ENCODE data around the gene VPS18. TPM values are rescaled to one million over a fixed set of nuclear protein-coding genes. Genes with fewer than 3 reads are reported as not detected.

Gene VPS18
- total RNA-seq, 1 experiment from 2014 or later, result 13.2 TPM

GRCh38 chr15:40850576-40851112 is 43.6 kb upstream of the VPS18 start:
- Mint-ChIP-seq H3K36me3 (ENCODE audit: insufficient read depth, unreplicated experiment) (peaks cover 65% of the 10 kb centered on the region), H3K27ac (ENCODE audit: low read depth, unreplicated experiment) (no peak overlapping the region), H3K9me3 (ENCODE audit: unreplicated experiment) (no peaks in the 10 kb centered on the region), H3K4me1 (ENCODE audit: insufficient read depth, unreplicated experiment) (peaks cover 22% of the 10 kb centered on the region), H3K27me3 (ENCODE audit: insufficient read depth, unreplicated experiment) (no peaks in the 10 kb centered on the region), H3K4me3 (ENCODE audit: unreplicated experiment) (no peak overlapping the region)
- DNase-seq (ENCODE audit: unreplicated experiment), result no peak
- TF ChIP-seq CTCF (IDR thresholded peaks at IDR 0.05; ENCODE audit: unreplicated experiment), result no peak
- ChIA-PET POLR2A (interaction anchor here (0.5 kb wide), 1 partner anchor 44 kb away, joined by 3 read pairs; the partner anchor contains the start of gene VPS18), CTCF (interaction anchor here (0.5 to 9.3 kb wide), 9 partner anchors 8 to 252 kb away, joined by 3 to 130 read pairs (median 3); no protein-coding TSS in a partner anchor)
- intact Hi-C loops (cut with micrococcal nuclease), result no loop called here
- BruUV-seq (replicated peaks), result no TSS peak

GRCh38 chr15:40852529-40852928 is 41.7 kb upstream of the VPS18 start:
- TF ChIP-seq CTCF (IDR thresholded peaks at IDR 0.05; ENCODE audit: unreplicated experiment), result no peak
- Mint-ChIP-seq H3K27me3 (ENCODE audit: insufficient read depth, unreplicated experiment) (no peaks in the 10 kb centered on the region), H3K9me3 (ENCODE audit: unreplicated experiment) (no peaks in the 10 kb centered on the region), H3K4me3 (ENCODE audit: unreplicated experiment) (no peak overlapping the region), H3K36me3 (ENCODE audit: insufficient read depth, unreplicated experiment) (peaks cover 62% of the 10 kb centered on the region), H3K4me1 (ENCODE audit: insufficient read depth, unreplicated experiment) (peaks cover 5% of the 10 kb centered on the region), H3K27ac (ENCODE audit: low read depth, unreplicated experiment) (no peak overlapping the region)
- intact Hi-C loops (cut with micrococcal nuclease), result no loop called here
- BruUV-seq (replicated peaks), result no TSS peak
- POLR2A ChIA-PET, result no interaction called here
- CTCF ChIA-PET, result interaction anchor here (0.6 to 1.4 kb wide), 2 partner anchors 21 to 40 kb away, joined by 3 to 4 read pairs; no protein-coding TSS in a partner anchor
- no peak for DNase-seq (ENCODE audit: unreplicated experiment)

- BruUV-seq (replicated peaks), result no TSS peak
- POLR2A ChIA-PET, result no interaction called here
- no peaks in the 10 kb centered on the region for H3K9me3 Mint-ChIP-seq (ENCODE audit: unreplicated experiment)
- no peak overlapping the region for H3K27ac Mint-ChIP-seq (ENCODE audit: low read depth, unreplicated experiment)
- intact Hi-C loops (cut with micrococcal nuclease), result no loop called here
- no peak for TF ChIP-seq CTCF (IDR thresholded peaks at IDR 0.05; ENCODE audit: unreplicated experiment)
- CTCF ChIA-PET, result interaction anchor here (2.9 kb wide), 1 partner anchor 68 kb away, joined by 10 read pairs; no protein-coding TSS in a partner anchor
- H3K36me3 Mint-ChIP-seq (ENCODE audit: insufficient read depth, unreplicated experiment), result peaks cover 68% of the 10 kb centered on the region
- H3K4me1 Mint-ChIP-seq (ENCODE audit: insufficient read depth, unreplicated experiment), result no peaks in the 10 kb centered on the region
- no peak overlapping the region for H3K4me3 Mint-ChIP-seq (ENCODE audit: unreplicated experiment)
- H3K27me3 Mint-ChIP-seq (ENCODE audit: insufficient read depth, unreplicated experiment), result no peaks in the 10 kb centered on the region
- DNase-seq (ENCODE audit: unreplicated experiment), result no peak
Measured at GRCh38 chr15:40853241-40853890, 40.9 kb upstream of the VPS18 start.

GRCh38 chr15:40854161-40854560 is 40.1 kb upstream of the VPS18 start:
- no TSS peak for BruUV-seq (replicated peaks)
- TF ChIP-seq CTCF (IDR thresholded peaks at IDR 0.05; ENCODE audit: unreplicated experiment), result no peak
- CTCF ChIA-PET, result interaction anchor here (2.9 to 7.8 kb wide), 2 partner anchors 41 to 69 kb away, joined by 10 to 131 read pairs; partner anchors contain the start of gene VPS18
- no peak overlapping the region for H3K4me3 Mint-ChIP-seq (ENCODE audit: unreplicated experiment)
- no peak for DNase-seq (ENCODE audit: unreplicated experiment)
- POLR2A ChIA-PET, result interaction anchor here (1.8 kb wide), 1 partner anchor 40 kb away, joined by 10 read pairs; the partner anchor contains the start of gene VPS18
- H3K36me3 Mint-ChIP-seq (ENCODE audit: insufficient read depth, unreplicated experiment), result peaks cover 66% of the 10 kb centered on the region
- H3K9me3 Mint-ChIP-seq (ENCODE audit: unreplicated experiment), result no peaks in the 10 kb centered on the region
- intact Hi-C loops (cut with micrococcal nuclease), result no loop called here
- peaks cover 6% of the 10 kb centered on the region for H3K4me1 Mint-ChIP-seq (ENCODE audit: insufficient read depth, unreplicated experiment)
- H3K27me3 Mint-ChIP-seq (ENCODE audit: insufficient read depth, unreplicated experiment), result no peaks in the 10 kb centered on the region
- H3K27ac Mint-ChIP-seq (ENCODE audit: low read depth, unreplicated experiment), result no peak overlapping the region

Measured in MCF 10A (cell line).